Body of pancreas (tissue), 4 donors: ENCODE results near the gene MRPS7. TPM values are rescaled to one million over a fixed set of nuclear protein-coding genes. Genes with fewer than 3 reads are reported as not detected.
A peak's percentile ranks its signal among the peaks of the same experiment; 100 is the strongest.

ENCODE experiments used
- ATAC-seq: fragments of 150-250 bp; one replicate; pipeline ENCODE4 v1.9.1; 2016
- DNase-seq, 4 donors: peaks; one replicate each; pipeline ENCODE4 v3.0.0-alpha.2; 2019
- H3K27ac ChIP-seq, 4 donors: fragments of 200-600 bp; sonication (generic); 1 replicate in 3 of 4; 2 replicates in 1 of 4; pipeline versions ENCODE4 v1.5.1 to v1.6.1; 2016 to 2019; ENCODE audit warnings: mild to moderate bottlenecking in 1 of 4, mixed read lengths in 1 of 4, moderate library complexity in 1 of 4
- H3K27me3 ChIP-seq, 2 donors: fragments of 200-600 bp; sonication (generic); one replicate each; pipeline ENCODE4 v1.6.0; 2016; ENCODE audit warnings: mild to moderate bottlenecking in 1 of 2
- H3K36me3 ChIP-seq, 2 donors: fragments of 200-600 bp; sonication (generic); replicated peaks in 1 of 2; 2 replicates each; pipeline ENCODE4 v1.5.1; 2016; ENCODE audit warnings: low read depth in 2 of 2; ENCODE audit not compliant: insufficient read depth in 1 of 2
- H3K4me1 ChIP-seq: fragments of 200-600 bp; sonication (generic); one replicate; pipeline ENCODE4 v1.6.0; 2016
- H3K4me3 ChIP-seq, 2 donors: fragments of 200-600 bp; sonication (generic); 1 replicate in 1 of 2; 2 replicates in 1 of 2; pipeline ENCODE4 v1.5.1; 2016 to 2019
- H3K9me3 ChIP-seq, 3 donors: fragments of 200-600 bp; sonication (generic); 1 replicate in 2 of 3; 2 replicates in 1 of 3; pipeline ENCODE4 v1.5.1; 2016
- POLR2A ChIP-seq, 3 donors: fragments of 450-650 bp; IDR thresholded peaks; one replicate each; pipeline ENCODE4 v1.6.1; 2016; ENCODE audit warnings: antibody characterized with exemption in 3 of 3, mild to moderate bottlenecking in 2 of 3
- WGBS, 2 donors: methylation state at CpG; one replicate each; pipeline ENCODE4 v1.1.5; 2017; 5-methylcytosine and 5-hydroxymethylcytosine counted together
- intact Hi-C: fragments of 100-400 bp; cut with DNase I; formaldehyde crosslinking; loops from one replicate; pipeline ENCODE4 v1.15.1; 2023
- total RNA-seq, 2 donors: library from RNA; depleted of rRNA; stranded (reverse); fragments of >200 nt; gene quantifications; one replicate each; pipeline ENCODE4 v1.1.0, GENCODE V29; 2016
- TF ChIP-seq, protein P1 (sequence below), 7 experiments: fragments of 450-650 bp in 4 of 7; fragments of 200-600 bp in 3 of 7; sonication (generic) in 3 of 7; IDR thresholded peaks; one replicate each; pipeline ENCODE4 v1.5.1; 2016 to 2019; ENCODE audit warnings: antibody characterized with exemption in 7 of 7

The MRPS7 gene
- 10 to 100 TPM; 13.7 to 25.4 TPM for total RNA-seq

GRCh38 chr17:75261336-75262111 is at the start of gene MRPS7, which contains the start of gene GGA3:
MRPS7 (plus strand) TSS chr17:75261879; CDS start chr17:75261901, 22 bp downstream.
GGA3 (minus strand) TSS chr17:75261606; CDS start chr17:75261587, 19 bp downstream.
- TF ChIP-seq POLR2A (IDR thresholded peaks at IDR 0.05) = peak; percentile 48 to 78 (median 74)
- TF ChIP-seq, protein P1, sequence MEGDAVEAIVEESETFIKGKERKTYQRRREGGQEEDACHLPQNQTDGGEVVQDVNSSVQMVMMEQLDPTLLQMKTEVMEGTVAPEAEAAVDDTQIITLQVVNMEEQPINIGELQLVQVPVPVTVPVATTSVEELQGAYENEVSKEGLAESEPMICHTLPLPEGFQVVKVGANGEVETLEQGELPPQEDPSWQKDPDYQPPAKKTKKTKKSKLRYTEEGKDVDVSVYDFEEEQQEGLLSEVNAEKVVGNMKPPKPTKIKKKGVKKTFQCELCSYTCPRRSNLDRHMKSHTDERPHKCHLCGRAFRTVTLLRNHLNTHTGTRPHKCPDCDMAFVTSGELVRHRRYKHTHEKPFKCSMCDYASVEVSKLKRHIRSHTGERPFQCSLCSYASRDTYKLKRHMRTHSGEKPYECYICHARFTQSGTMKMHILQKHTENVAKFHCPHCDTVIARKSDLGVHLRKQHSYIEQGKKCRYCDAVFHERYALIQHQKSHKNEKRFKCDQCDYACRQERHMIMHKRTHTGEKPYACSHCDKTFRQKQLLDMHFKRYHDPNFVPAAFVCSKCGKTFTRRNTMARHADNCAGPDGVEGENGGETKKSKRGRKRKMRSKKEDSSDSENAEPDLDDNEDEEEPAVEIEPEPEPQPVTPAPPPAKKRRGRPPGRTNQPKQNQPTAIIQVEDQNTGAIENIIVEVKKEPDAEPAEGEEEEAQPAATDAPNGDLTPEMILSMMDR (IDR thresholded peaks at IDR 0.05) = peak in 1 of 7 experiments; percentile 2
- peaks cover 24% of the 10 kb centered on the region for H3K4me1 ChIP-seq
- 0 to 1% methylated on average over 18 to 68 of the region's 69 CpGs for WGBS, 2 donors
- intact Hi-C loops = no loop called here
- no peaks in the 10 kb centered on the region for H3K9me3 ChIP-seq
- H3K27ac ChIP-seq = peak within 1 kb of the TSS; percentile 79 to 99 (median 94)
- DNase-seq = peak; percentile 94 to 96 (median 95)
- peak within 1 kb of the TSS; percentile 87 to 93 for H3K4me3 ChIP-seq
- H3K27me3 ChIP-seq = no peaks in the 10 kb centered on the region
- H3K36me3 ChIP-seq = no peaks in the 10 kb centered on the region
- peak; percentile 99 for ATAC-seq

DNA sequence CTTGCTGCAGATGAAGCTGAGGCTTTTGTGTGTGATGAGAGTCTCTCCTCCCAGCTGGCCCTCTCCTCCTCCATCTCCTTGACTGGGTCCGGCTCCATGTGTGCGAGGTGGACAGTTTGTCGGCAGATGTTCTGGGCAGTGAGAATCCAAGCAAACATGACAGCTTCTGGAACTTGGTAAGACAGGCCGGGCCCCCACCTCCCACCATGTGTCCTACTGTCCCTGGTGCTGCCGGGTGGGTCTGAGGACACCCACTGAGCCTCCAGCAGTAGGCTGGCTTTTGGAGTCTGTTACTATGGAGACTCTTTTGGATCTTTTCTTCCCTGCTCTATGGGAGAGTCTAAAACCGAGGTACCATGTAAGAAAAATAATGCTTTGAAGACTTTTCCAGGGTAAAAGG is 43.5 kb upstream of the MRPS7 start:
- no peak for DNase-seq
- intact Hi-C loops = no loop called here
- Histone ChIP-seq H3K4me1 (no peaks in the 10 kb centered on the region), H3K27me3 (no peaks in the 10 kb centered on the region), H3K27ac (no peak overlapping the region), H3K4me3 (no peak overlapping the region), H3K9me3 (no peaks in the 10 kb centered on the region), H3K36me3 (peaks cover 0 to 38% of the 10 kb centered on the region in 2 donors)
- 86 to 93% methylated on average over 5 to 6 of the region's 6 CpGs for WGBS, 2 donors
- no peak for TF ChIP-seq POLR2A (IDR thresholded peaks at IDR 0.05)
- TF ChIP-seq, protein P1 (IDR thresholded peaks at IDR 0.05) = no peak
- no peak for ATAC-seq

- no peak overlapping the region for H3K4me3 ChIP-seq
- DNase-seq (no peak), ATAC-seq (no peak)
- no peaks in the 10 kb centered on the region for H3K27me3 ChIP-seq
- TF ChIP-seq, protein P1 (IDR thresholded peaks at IDR 0.05) = no peak
- TF ChIP-seq POLR2A (IDR thresholded peaks at IDR 0.05) = no peak
- no peak overlapping the region for H3K27ac ChIP-seq
- 86 to 96% methylated on average over 3 of the region's 3 CpGs for WGBS, 2 donors
- no peaks in the 10 kb centered on the region for H3K9me3 ChIP-seq
- H3K36me3 ChIP-seq = peaks cover 0 to 29% of the 10 kb centered on the region in 2 donors
- intact Hi-C loops = no loop called here
- H3K4me1 ChIP-seq = no peaks in the 10 kb centered on the region
Measured at GRCh38 chr17:75219815-75220214, 41.9 kb upstream of the MRPS7 start.

GRCh38 chr17:75225016-75225415 is 36.7 kb upstream of the MRPS7 start:
- Histone ChIP-seq H3K9me3 (no peaks in the 10 kb centered on the region), H3K4me3 (no peak overlapping the region), H3K27ac (no peak overlapping the region), H3K36me3 (peaks cover 0 to 27% of the 10 kb centered on the region in 2 donors), H3K27me3 (no peaks in the 10 kb centered on the region), H3K4me1 (peaks cover 8% of the 10 kb centered on the region)
- no peak for ATAC-seq
- WGBS, 2 donors = 78 to 84% methylated on average over 13 to 14 of the region's 14 CpGs
- intact Hi-C loops = no loop called here
- TF ChIP-seq, protein P1 (IDR thresholded peaks at IDR 0.05) = no peak
- no peak for TF ChIP-seq POLR2A (IDR thresholded peaks at IDR 0.05)
- no peak for DNase-seq
